Duodenal mucosa (tissue), 2 donors: Measurements from ENCODE around the gene XKR8.

Source experiments
- H3K27ac ChIP-seq: one replicate; pipeline ENCODE4 v1.7.0; 2013; ENCODE audit warnings: low read depth, low read length
- H3K27me3 ChIP-seq, 2 donors: one replicate each; pipeline ENCODE4 v1.7.0; 2013; ENCODE audit warnings: low read length in 2 of 2, control low read depth in 1 of 2; ENCODE audit not compliant: insufficient read depth in 2 of 2, control insufficient read depth in 1 of 2
- H3K36me3 ChIP-seq, 2 donors: one replicate each; pipeline ENCODE4 v1.7.0; 2013; ENCODE audit warnings: low read length in 2 of 2, control low read depth in 1 of 2; ENCODE audit not compliant: insufficient read depth in 2 of 2, control insufficient read depth in 1 of 2
- H3K4me1 ChIP-seq, 2 donors: one replicate each; pipeline ENCODE4 v1.7.0; 2013; ENCODE audit warnings: low read length in 2 of 2, control low read depth in 1 of 2; ENCODE audit not compliant: insufficient read depth in 2 of 2, control insufficient read depth in 1 of 2
- H3K4me3 ChIP-seq, 2 donors: one replicate each; pipeline ENCODE4 v1.7.0; 2013; ENCODE audit warnings: low read length in 2 of 2, low read depth in 1 of 2
- H3K9ac ChIP-seq, 2 donors: one replicate each; pipeline ENCODE4 v1.7.0; 2013; ENCODE audit warnings: low read length in 2 of 2, low read depth in 1 of 2
- H3K9me3 ChIP-seq, 2 donors: one replicate each; pipeline ENCODE4 v1.7.0; 2013; ENCODE audit warnings: low read length in 2 of 2, control low read depth in 1 of 2; ENCODE audit not compliant: control insufficient read depth in 1 of 2

The XKR8 gene

DNA sequence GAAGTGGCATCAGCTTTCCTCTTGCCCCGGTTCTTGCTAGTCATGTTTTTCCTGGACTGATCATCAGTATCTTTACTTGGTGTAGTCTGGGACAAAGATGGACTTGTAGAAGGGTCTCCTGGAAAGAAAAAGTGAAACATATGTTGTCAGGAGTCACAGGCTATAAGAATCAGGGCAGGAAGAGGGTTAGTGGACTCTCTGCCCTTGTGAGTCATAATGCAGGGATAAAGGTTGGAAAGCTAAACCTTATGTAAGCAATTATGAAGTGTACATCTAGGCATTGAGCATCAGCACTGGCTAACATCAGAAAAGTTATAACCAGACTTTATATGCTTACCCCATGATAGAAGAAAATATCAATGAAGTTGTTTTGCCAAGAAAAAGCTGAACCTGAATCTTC is 51.2 kb downstream of the XKR8 start:
- peaks cover 12 to 39% of the 10 kb centered on the region in 2 donors for H3K36me3 ChIP-seq
- no peak overlapping the region for H3K9ac ChIP-seq
- no peak overlapping the region for H3K4me3 ChIP-seq
- H3K9me3 ChIP-seq: no peaks in the 10 kb centered on the region
- H3K27ac ChIP-seq: no peak overlapping the region
- peaks cover 0 to 3% of the 10 kb centered on the region in 2 donors for H3K4me1 ChIP-seq
- no peaks in the 10 kb centered on the region for H3K27me3 ChIP-seq
